Neural progenitor cell (in vitro differentiated cells): ENCODE data around the gene SLC27A4.

ENCODE experiments used
- EZH2 ChIP-seq: fragments of 200-600 bp; sonication (generic); IDR thresholded peaks from 2 replicates; pipeline ENCODE4 v1.6.1; 2017; ENCODE audit warnings: antibody characterized with exemption, mild to moderate bottlenecking, moderate library complexity
- EZH2phosphoT487 ChIP-seq: fragments of 200-600 bp; sonication (generic); IDR thresholded peaks from 2 replicates; pipeline ENCODE4 v1.6.1; 2017; ENCODE audit warnings: antibody characterized with exemption
- TF ChIP-seq, protein P1 (sequence below): fragments of 200-600 bp; sonication (generic); IDR thresholded peaks from 2 replicates; pipeline ENCODE4 v1.5.1; 2017; ENCODE audit warnings: antibody characterized with exemption, mild to moderate bottlenecking

DNA sequence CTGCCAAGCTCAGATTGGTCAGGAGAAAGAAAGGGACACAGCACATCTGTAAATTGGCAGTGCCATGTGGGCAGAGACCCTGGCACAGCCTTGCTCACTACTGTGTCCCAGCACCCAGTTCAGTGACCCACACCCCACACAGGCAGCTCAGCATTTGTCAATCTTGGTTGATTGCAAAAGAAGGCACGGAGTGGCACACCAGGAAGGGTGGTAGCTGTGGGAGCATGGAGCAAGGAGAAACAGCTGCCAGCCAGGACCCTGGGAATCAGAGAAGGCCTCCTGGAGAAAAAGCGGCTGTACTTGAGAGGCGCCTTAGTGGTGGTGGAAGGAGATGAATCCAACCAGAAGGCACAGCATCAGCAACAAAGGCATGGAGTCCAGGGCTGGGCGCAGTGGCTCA lies 3.5 kb downstream of the SLC27A4 start:
- TF ChIP-seq, protein P1, sequence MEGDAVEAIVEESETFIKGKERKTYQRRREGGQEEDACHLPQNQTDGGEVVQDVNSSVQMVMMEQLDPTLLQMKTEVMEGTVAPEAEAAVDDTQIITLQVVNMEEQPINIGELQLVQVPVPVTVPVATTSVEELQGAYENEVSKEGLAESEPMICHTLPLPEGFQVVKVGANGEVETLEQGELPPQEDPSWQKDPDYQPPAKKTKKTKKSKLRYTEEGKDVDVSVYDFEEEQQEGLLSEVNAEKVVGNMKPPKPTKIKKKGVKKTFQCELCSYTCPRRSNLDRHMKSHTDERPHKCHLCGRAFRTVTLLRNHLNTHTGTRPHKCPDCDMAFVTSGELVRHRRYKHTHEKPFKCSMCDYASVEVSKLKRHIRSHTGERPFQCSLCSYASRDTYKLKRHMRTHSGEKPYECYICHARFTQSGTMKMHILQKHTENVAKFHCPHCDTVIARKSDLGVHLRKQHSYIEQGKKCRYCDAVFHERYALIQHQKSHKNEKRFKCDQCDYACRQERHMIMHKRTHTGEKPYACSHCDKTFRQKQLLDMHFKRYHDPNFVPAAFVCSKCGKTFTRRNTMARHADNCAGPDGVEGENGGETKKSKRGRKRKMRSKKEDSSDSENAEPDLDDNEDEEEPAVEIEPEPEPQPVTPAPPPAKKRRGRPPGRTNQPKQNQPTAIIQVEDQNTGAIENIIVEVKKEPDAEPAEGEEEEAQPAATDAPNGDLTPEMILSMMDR: no peak
- TF ChIP-seq EZH2phosphoT487: no peak
- TF ChIP-seq EZH2: no peak
